K562 (cell line): ENCODE measurements around the gene EEF1A2. TPM values are rescaled to one million over a fixed set of nuclear protein-coding genes. Genes with fewer than 3 reads are reported as not detected.

Experiments
- ATAC-seq: fragments of 200-7000 bp; cut with Tn5 transposase; 3 replicates; pipeline ENCODE4 v1.9.1; 2020; ENCODE audit warnings: moderate library complexity
- BruUV-seq: library from RNA; stranded (reverse); fragments of 400-500 nt; replicated peaks from 2 replicates; lab custom pipeline; 2021; lab: Mats Ljungman, UMichigan
- CTCF ChIA-PET: fragments of 300-600 bp; formaldehyde crosslinking; extraction: SDS; loops from one replicate; lab custom pipeline; 2021; ENCODE audit warnings: low intra/inter-chr PET ratio; lab: Yijun Ruan, JAX
- POLR2A ChIA-PET: fragments of 300-600, 350-650 bp; sonication (Branson Sonifier 250); formaldehyde crosslinking; extraction: SDS; loops from one replicate; lab custom pipeline; 2021; ENCODE audit warnings: antibody characterized with exemption, inconsistent platforms; lab: Yijun Ruan, JAX
- DNase-seq, 4 experiments: peaks; one replicate each; pipeline versions ENCODE4 v3.0.0 to v3.0.0-alpha.2; 2011 to 2018; ENCODE audit warnings: low spot score in 3 of 4, mixed read lengths in 3 of 4; ENCODE audit errors: extremely low read depth in 1 of 4
- FAIRE-seq: peaks from 2 replicates; lab custom pipeline; 2011; peaks lifted over from hg19 to GRCh38; lab: Jason Lieb, UNC
- H2AFZ ChIP-seq: 2 replicates; pipeline ENCODE4 v1.6.0; 2011; ENCODE audit warnings: low read depth, low read length, control low read depth, inconsistent platforms
- H3K27ac ChIP-seq: fragments of 200-600 bp; 3 replicates; pipeline ENCODE4 v1.8.0; 2011; ENCODE audit warnings: low read depth, mild to moderate bottlenecking, control low read depth, inconsistent platforms, low read length, moderate library complexity, mixed read lengths; ENCODE audit errors: extremely low read depth
- H3K27me3 ChIP-seq, 2 experiments: fragments of 300-600 bp in 1 of 2; 2 replicates in 1 of 2; 3 replicates in 1 of 2; pipeline versions ENCODE4 v1.6.0 to v1.8.0; 2011; ENCODE audit warnings: inconsistent platforms in 2 of 2, low read length in 2 of 2, mild to moderate bottlenecking in 1 of 2, mixed read lengths in 1 of 2, moderate library complexity in 1 of 2; ENCODE audit not compliant: control insufficient read depth in 2 of 2, insufficient read depth in 2 of 2
- H3K36me3 ChIP-seq: fragments of 300-600 bp; 3 replicates; pipeline ENCODE4 v1.8.0; 2011; ENCODE audit warnings: mild to moderate bottlenecking, low read length, inconsistent platforms; ENCODE audit not compliant: control insufficient read depth, insufficient read depth
- H3K4me1 ChIP-seq, 2 experiments: fragments of 200-600 bp in 1 of 2; replicated peaks in 1 of 2; 2 replicates in 1 of 2; 3 replicates in 1 of 2; pipeline versions ENCODE4 v1.5.1 to v1.8.0; 2011; ENCODE audit warnings: inconsistent platforms in 2 of 2, low read length in 2 of 2, mild to moderate bottlenecking in 1 of 2, mixed read lengths in 1 of 2, moderate library complexity in 1 of 2; ENCODE audit not compliant: control insufficient read depth in 2 of 2, insufficient read depth in 2 of 2
- H3K4me2 ChIP-seq: 2 replicates; pipeline ENCODE4 v1.6.1; 2011; ENCODE audit warnings: low read length, control low read depth, inconsistent platforms, mixed read lengths; ENCODE audit not compliant: insufficient read depth
- H3K4me3 ChIP-seq: fragments of 200-600 bp; sonication (generic), shearing (Covaris generic); 2 replicates; pipeline ENCODE4 v1.5.1; 2016; ENCODE audit warnings: control low read depth, inconsistent platforms
- H3K79me2 ChIP-seq: fragments of 200-600 bp; 3 replicates; pipeline ENCODE4 v1.8.0; 2011; ENCODE audit warnings: low read length, inconsistent platforms; ENCODE audit not compliant: control insufficient read depth, insufficient read depth
- H3K9ac ChIP-seq, 2 experiments: 2 replicates each; pipeline versions ENCODE4 v1.6.0 to v1.6.1; 2011; ENCODE audit warnings: low read depth in 2 of 2, low read length in 2 of 2, control low read depth in 1 of 2, inconsistent platforms in 1 of 2, mild to moderate bottlenecking in 1 of 2, mixed read lengths in 1 of 2; ENCODE audit not compliant: insufficient read depth in 1 of 2
- H3K9me1 ChIP-seq: one replicate; pipeline ENCODE4 v1.6.0; 2011; ENCODE audit warnings: inconsistent platforms, mild to moderate bottlenecking, low read length, moderate library complexity; ENCODE audit not compliant: control insufficient read depth, insufficient read depth
- H3K9me3 ChIP-seq: replicated peaks from 2 replicates; pipeline ENCODE4 v1.5.1; 2011; ENCODE audit warnings: low read depth, low read length, inconsistent platforms; ENCODE audit not compliant: control insufficient read depth, insufficient read depth
- H4K20me1 ChIP-seq: replicated peaks from 2 replicates; pipeline ENCODE4 v1.6.1; 2011; ENCODE audit warnings: low read length, inconsistent platforms, mixed read lengths; ENCODE audit not compliant: control insufficient read depth, insufficient read depth
- AFF4 ChIP-seq: sonication (generic); formaldehyde crosslinking; IDR thresholded peaks from 2 replicates; pipeline ENCODE4 v1.8.0; 2023; ENCODE audit warnings: mild to moderate bottlenecking, missing genetic modification reagents
- ARNT ChIP-seq, 2 experiments: fragments of 450-650 bp; IDR thresholded peaks; 2 replicates each; pipeline ENCODE4 v1.6.1; 2016; ENCODE audit warnings: mild to moderate bottlenecking in 1 of 2
- ILK ChIP-seq: fragments of 450-650 bp; IDR thresholded peaks from 2 replicates; pipeline ENCODE4 v1.6.1; 2016; ENCODE audit warnings: missing genetic modification characterization, low read depth, mild to moderate bottlenecking, missing compliant biosample characterization, moderate library complexity, borderline replicate concordance
- NEUROD1 ChIP-seq: fragments of 150-350 bp; IDR thresholded peaks from 2 replicates; pipeline ENCODE4 v1.6.1; 2014; ENCODE audit warnings: borderline replicate concordance, low read length, low read depth; ENCODE audit not compliant: partially characterized antibody
- PHF8 ChIP-seq: fragments of 200-600 bp; sonication (generic); IDR thresholded peaks from 2 replicates; pipeline ENCODE4 v1.6.1; 2012; ENCODE audit warnings: mixed run types, mild to moderate bottlenecking, inconsistent platforms, low read length, moderate library complexity, borderline replicate concordance
- PTRF ChIP-seq: fragments of 450-650 bp; IDR thresholded peaks from 2 replicates; pipeline ENCODE4 v1.6.1; 2016; ENCODE audit warnings: mild to moderate bottlenecking, missing genetic modification characterization, missing compliant biosample characterization
- XRCC5 ChIP-seq: fragments of 200-400 bp; formaldehyde crosslinking; IDR thresholded peaks from 2 replicates; pipeline ENCODE4 v1.6.1; 2017; ENCODE audit warnings: low read depth, mild to moderate bottlenecking, low read length
- ZC3H8 ChIP-seq: fragments of 450-650 bp; IDR thresholded peaks from 2 replicates; pipeline ENCODE4 v1.6.1; 2017
- ZNF146 ChIP-seq: IDR thresholded peaks from one replicate; pipeline ENCODE4 v1.6.1; 2018; ENCODE audit warnings: missing compliant biosample characterization; ENCODE audit not compliant: unreplicated experiment
- WGBS: fragments of 100-300 bp; shearing (Covaris generic); methylation state at CpG from one replicate; pipeline ENCODE4 v1.1.6; 2016; ENCODE audit warnings: low coverage, mixed read lengths; ENCODE audit not compliant: insufficient coverage; ENCODE audit errors: missing lambda C conversion rate; 5-methylcytosine and 5-hydroxymethylcytosine counted together
- in situ Hi-C: fragments of 300-500 bp; cut with MboI; formaldehyde crosslinking; loops from 4 replicates; pipeline ENCODE4 v1.15.0; 2018; ENCODE audit warnings: inconsistent platforms, mixed read lengths
- intact Hi-C: fragments of 100-400 bp; cut with micrococcal nuclease; formaldehyde crosslinking; loops from 2 replicates; pipeline ENCODE4 v1.14.2; 2022
- polyA plus RNA-seq, 8 experiments: library from polyadenylated mRNA; depleted of rRNA in 4 of 8; stranded (reverse) in 5 of 8; unstranded in 3 of 8; fragments of >200 nt; fragmentation: Nextera tagmentation in 2 of 8; fragmentation: Illumina TruSeq in 1 of 8; extraction: Ambion mirVana in 2 of 8; extraction: Trizol in 1 of 8; gene quantifications; 2 replicates each; pipeline versions ENCODE4 v1.2.1 to v1.2.3, GENCODE V29; 2011 to 2014; ENCODE audit warnings: inconsistent platforms in 1 of 8, missing spikeins in 1 of 8
- total RNA-seq, 7 experiments: library from RNA; depleted of rRNA in 6 of 7; stranded (reverse); fragments of >200 nt in 6 of 7; fragmentation: Illumina TruSeq in 2 of 7; extraction: Trizol in 2 of 7; gene quantifications; 2 replicates each; pipeline versions ENCODE4 v1.2.1 to v1.2.3, GENCODE V29; 2011 to 2021; ENCODE audit warnings: low replicate concordance in 1 of 7
- TF ChIP-seq, protein P1 (sequence below), 2 experiments: fragments of 450-650 bp; IDR thresholded peaks; 2 replicates each; pipeline ENCODE4 v1.6.1; 2016
- TF ChIP-seq, protein P2 (sequence below): fragments of 200-400 bp; formaldehyde crosslinking; IDR thresholded peaks from 2 replicates; pipeline ENCODE4 v1.6.1; 2017; ENCODE audit warnings: mild to moderate bottlenecking, low read depth, low read length, moderate library complexity
- TF ChIP-seq, protein P3 (sequence below): fragments of 250-450 bp; sonication (Bioruptor Pico); IDR thresholded peaks from 2 replicates; pipeline ENCODE4 v1.8.0; 2021; ENCODE audit warnings: moderate library complexity, mild to moderate bottlenecking, inconsistent platforms

The EEF1A2 gene
- total and polyA plus RNA-seq, 9 of the 15 experiments (the other 6 are each of a cell fraction or from before 2014, with no cell fraction given): 0.04 to 29.6 (median 11.5) TPM

DNA sequence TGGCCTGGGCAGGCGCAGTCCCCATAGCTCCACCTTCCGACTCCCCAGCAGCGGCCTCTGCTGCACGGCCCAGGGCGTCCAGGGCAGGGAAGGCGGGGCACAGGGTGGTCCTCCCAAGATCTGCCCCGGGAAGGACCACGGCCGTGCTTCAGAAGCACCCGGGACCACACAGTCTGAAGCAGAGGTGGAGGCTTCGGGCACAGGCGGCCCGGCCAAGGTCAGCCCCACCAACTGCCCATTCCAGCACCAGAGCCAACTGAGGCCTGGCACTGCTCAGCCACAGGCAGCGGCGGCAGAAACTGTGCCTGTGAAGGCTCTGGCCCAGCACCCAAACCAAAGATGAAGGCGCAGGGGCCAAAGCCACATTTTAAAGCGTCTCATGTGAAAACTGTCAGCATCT lies 47.1 kb downstream of the EEF1A2 start:
- H3K4me3 ChIP-seq: no peak overlapping the region
- no peak overlapping the region for H3K9ac ChIP-seq
- intact Hi-C loops: no loop called here
- POLR2A ChIA-PET: interaction anchor here (0.7 to 1.0 kb wide), 2 partner anchors 14 to 20 kb away, joined by 3 read pairs; no protein-coding TSS in a partner anchor
- no peak for DNase-seq
- 9% methylated on average over 16 of the region's 17 CpGs for WGBS
- no peak overlapping the region for H3K27ac ChIP-seq
- no peaks in the 10 kb centered on the region for H3K36me3 ChIP-seq
- no peak overlapping the region for H3K4me2 ChIP-seq
- H3K27me3 ChIP-seq: peaks cover 33 to 76% of the 10 kb centered on the region in 2 experiments; a peak in 4 of 5 replicates
- no peak for FAIRE-seq
- H2AFZ ChIP-seq: no peak overlapping the region
- peaks cover 21% of the 10 kb centered on the region for H4K20me1 ChIP-seq
- no peak for ATAC-seq
- no peaks in the 10 kb centered on the region for H3K9me3 ChIP-seq
- H3K79me2 ChIP-seq: no peaks in the 10 kb centered on the region
- H3K9me1 ChIP-seq: no peaks in the 10 kb centered on the region
- peaks cover 0 to 58% of the 10 kb centered on the region in 2 experiments; a peak in 2 of 5 replicates for H3K4me1 ChIP-seq
- CTCF ChIA-PET: no interaction called here
- BruUV-seq: no TSS peak
- in situ Hi-C loops: no loop called here
- TF ChIP-seq ARNT (IDR thresholded peaks at IDR 0.05): no peak
- TF ChIP-seq AFF4 (CRISPR knock-in tag): no peak
- no peak for TF ChIP-seq NEUROD1
- no peak for TF ChIP-seq ILK (tag)
- no peak for TF ChIP-seq ZC3H8
- no peak for TF ChIP-seq PHF8
- TF ChIP-seq, protein P1, sequence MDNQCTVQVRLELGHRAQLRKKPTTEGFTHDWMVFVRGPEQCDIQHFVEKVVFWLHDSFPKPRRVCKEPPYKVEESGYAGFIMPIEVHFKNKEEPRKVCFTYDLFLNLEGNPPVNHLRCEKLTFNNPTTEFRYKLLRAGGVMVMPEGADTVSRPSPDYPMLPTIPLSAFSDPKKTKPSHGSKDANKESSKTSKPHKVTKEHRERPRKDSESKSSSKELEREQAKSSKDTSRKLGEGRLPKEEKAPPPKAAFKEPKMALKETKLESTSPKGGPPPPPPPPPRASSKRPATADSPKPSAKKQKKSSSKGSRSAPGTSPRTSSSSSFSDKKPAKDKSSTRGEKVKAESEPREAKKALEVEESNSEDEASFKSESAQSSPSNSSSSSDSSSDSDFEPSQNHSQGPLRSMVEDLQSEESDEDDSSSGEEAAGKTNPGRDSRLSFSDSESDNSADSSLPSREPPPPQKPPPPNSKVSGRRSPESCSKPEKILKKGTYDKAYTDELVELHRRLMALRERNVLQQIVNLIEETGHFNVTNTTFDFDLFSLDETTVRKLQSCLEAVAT (IDR thresholded peaks at IDR 0.05): no peak
- TF ChIP-seq, protein P2, sequence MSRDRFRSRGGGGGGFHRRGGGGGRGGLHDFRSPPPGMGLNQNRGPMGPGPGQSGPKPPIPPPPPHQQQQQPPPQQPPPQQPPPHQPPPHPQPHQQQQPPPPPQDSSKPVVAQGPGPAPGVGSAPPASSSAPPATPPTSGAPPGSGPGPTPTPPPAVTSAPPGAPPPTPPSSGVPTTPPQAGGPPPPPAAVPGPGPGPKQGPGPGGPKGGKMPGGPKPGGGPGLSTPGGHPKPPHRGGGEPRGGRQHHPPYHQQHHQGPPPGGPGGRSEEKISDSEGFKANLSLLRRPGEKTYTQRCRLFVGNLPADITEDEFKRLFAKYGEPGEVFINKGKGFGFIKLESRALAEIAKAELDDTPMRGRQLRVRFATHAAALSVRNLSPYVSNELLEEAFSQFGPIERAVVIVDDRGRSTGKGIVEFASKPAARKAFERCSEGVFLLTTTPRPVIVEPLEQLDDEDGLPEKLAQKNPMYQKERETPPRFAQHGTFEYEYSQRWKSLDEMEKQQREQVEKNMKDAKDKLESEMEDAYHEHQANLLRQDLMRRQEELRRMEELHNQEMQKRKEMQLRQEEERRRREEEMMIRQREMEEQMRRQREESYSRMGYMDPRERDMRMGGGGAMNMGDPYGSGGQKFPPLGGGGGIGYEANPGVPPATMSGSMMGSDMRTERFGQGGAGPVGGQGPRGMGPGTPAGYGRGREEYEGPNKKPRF: no peak
- no peak for TF ChIP-seq XRCC5
- no peak for TF ChIP-seq ZNF146 (CRISPR knock-in tag)
- no peak for TF ChIP-seq PTRF (tag)
- TF ChIP-seq, protein P3, sequence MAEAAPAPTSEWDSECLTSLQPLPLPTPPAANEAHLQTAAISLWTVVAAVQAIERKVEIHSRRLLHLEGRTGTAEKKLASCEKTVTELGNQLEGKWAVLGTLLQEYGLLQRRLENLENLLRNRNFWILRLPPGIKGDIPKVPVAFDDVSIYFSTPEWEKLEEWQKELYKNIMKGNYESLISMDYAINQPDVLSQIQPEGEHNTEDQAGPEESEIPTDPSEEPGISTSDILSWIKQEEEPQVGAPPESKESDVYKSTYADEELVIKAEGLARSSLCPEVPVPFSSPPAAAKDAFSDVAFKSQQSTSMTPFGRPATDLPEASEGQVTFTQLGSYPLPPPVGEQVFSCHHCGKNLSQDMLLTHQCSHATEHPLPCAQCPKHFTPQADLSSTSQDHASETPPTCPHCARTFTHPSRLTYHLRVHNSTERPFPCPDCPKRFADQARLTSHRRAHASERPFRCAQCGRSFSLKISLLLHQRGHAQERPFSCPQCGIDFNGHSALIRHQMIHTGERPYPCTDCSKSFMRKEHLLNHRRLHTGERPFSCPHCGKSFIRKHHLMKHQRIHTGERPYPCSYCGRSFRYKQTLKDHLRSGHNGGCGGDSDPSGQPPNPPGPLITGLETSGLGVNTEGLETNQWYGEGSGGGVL (CRISPR knock-in tag): no peak
